GM23248 (cell line): ENCODE data around the gene OXSR1.

Experiments
- EZH2 ChIP-seq: fragments of 200-600 bp; sonication (generic); IDR thresholded peaks from 2 replicates; pipeline ENCODE4 v1.6.1; 2018; ENCODE audit warnings: antibody characterized with exemption, mild to moderate bottlenecking; ENCODE audit not compliant: insufficient read depth, poor library complexity, severe bottlenecking
- EZH2phosphoT487 ChIP-seq: fragments of 200-600 bp; sonication (generic); IDR thresholded peaks from 2 replicates; pipeline ENCODE4 v1.6.1; 2018; ENCODE audit warnings: antibody characterized with exemption, moderate library complexity, mild to moderate bottlenecking, low read depth; ENCODE audit not compliant: insufficient read depth

DNA sequence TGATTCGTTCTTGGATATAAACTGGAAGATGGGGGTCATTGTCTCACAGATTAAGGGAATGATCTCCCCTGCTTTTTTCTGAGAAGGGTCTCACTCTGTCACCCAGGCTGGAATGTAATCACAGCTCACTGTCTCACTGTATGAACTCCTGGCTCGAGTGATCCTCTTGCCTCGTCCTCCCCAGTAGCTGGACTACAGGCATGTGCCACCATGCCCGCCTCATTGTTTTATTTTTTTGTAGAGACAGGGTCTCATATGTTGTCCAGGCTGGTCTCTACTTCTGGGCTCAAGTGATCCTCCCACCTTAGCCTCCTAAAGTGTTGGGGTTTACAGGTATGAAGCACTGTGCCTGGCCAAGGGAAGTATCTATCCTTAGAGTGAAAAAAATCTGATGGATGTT, 5.4 kb downstream of the OXSR1 start:
- TF ChIP-seq EZH2 = no peak
- no peak for TF ChIP-seq EZH2phosphoT487
